ENCODE results near the gene OAS2.

DNA sequence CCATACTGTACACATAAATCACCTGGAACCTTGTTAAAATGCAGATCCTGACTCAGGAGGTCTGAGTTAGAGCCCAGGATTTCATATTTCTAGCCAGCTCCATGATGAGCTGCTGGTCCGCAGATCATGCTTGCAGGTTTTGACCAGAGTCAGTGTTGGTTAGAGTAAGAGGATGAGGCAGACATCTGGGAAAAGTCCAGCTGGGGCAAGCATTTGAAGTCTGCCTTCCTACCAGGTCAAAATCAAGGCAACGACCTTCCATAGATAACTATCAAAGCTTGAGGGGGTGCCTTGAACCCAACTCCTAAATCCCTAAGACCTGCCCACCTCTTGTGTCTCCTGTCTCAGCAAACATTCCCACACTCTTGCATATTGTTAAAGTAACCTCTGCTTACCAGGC lies 9.2 kb downstream of the OAS2 start:
- no peak for TF ChIP-seq POLR2A (IDR thresholded peaks at IDR 0.05)
- TF ChIP-seq, protein P1, sequence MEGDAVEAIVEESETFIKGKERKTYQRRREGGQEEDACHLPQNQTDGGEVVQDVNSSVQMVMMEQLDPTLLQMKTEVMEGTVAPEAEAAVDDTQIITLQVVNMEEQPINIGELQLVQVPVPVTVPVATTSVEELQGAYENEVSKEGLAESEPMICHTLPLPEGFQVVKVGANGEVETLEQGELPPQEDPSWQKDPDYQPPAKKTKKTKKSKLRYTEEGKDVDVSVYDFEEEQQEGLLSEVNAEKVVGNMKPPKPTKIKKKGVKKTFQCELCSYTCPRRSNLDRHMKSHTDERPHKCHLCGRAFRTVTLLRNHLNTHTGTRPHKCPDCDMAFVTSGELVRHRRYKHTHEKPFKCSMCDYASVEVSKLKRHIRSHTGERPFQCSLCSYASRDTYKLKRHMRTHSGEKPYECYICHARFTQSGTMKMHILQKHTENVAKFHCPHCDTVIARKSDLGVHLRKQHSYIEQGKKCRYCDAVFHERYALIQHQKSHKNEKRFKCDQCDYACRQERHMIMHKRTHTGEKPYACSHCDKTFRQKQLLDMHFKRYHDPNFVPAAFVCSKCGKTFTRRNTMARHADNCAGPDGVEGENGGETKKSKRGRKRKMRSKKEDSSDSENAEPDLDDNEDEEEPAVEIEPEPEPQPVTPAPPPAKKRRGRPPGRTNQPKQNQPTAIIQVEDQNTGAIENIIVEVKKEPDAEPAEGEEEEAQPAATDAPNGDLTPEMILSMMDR (IDR thresholded peaks at IDR 0.05) = no peak
